Stimulated activated CD4-positive, alpha-beta T cell treated with anti-CD3 and anti-CD28 coated beads, TNF-alpha, amount 100 ng/mL, for 4 hours (primary cell): ENCODE data around the gene COX14.
A peak's percentile ranks its signal among the peaks of the same experiment; 100 is the strongest.
"Not testable (repeated sequence)": the region's sequence is repeated elsewhere in the genome, so short reads cannot be mapped to it uniquely, and the experiment has no call there.

Experiments used
- DNase-seq, 3 experiments: peaks; one replicate each; pipeline ENCODE4 v3.0.0-alpha.2; 2020; ENCODE audit warnings: low read depth in 3 of 3

COX14 gene

GRCh38 chr12:50111693-50112455 is at the start of gene COX14:
Gene COX14, plus strand, starts transcription at chr12:50112236. Its CDS starts 7,808 bp downstream, at chr12:50120044.
- peak; percentile 98 to 99 (median 99) for DNase-seq

GRCh38 chr12:50062728-50063460 is 49.1 kb upstream of the COX14 start:
- DNase-seq: no peak

GRCh38 chr12:50065726-50066310 is 46.2 kb upstream of the COX14 start:
- DNase-seq: no peak

GRCh38 chr12:50066402-50066801 is 45.6 kb upstream of the COX14 start:
- no peak for DNase-seq

GRCh38 chr12:50069069-50069468 is 43.0 kb upstream of the COX14 start:
- no peak for DNase-seq

- DNase-seq: no peak
Measured at GRCh38 chr12:50069539-50069938, 42.5 kb upstream of the COX14 start.

GRCh38 chr12:50070314-50071060 is 41.5 kb upstream of the COX14 start:
- peak; percentile 29 to 41 (median 40) for DNase-seq

GRCh38 chr12:50072198-50072907 is 39.7 kb upstream of the COX14 start:
- no peak for DNase-seq

- no peak for DNase-seq
Measured at GRCh38 chr12:50073206-50073605, 38.8 kb upstream of the COX14 start.

- DNase-seq: no peak
Measured at GRCh38 chr12:50073712-50074111, 38.3 kb upstream of the COX14 start.

GRCh38 chr12:50074936-50075807 is 36.9 kb upstream of the COX14 start:
- peak; percentile 67 to 72 (median 71) for DNase-seq

- no peak for DNase-seq
Measured at GRCh38 chr12:50075808-50076170, 36.2 kb upstream of the COX14 start.

GRCh38 chr12:50077099-50077498 is 34.9 kb upstream of the COX14 start:
- DNase-seq: no peak

- no peak for DNase-seq
Measured at GRCh38 chr12:50078281-50078680, 33.8 kb upstream of the COX14 start.

- no peak for DNase-seq
Measured at GRCh38 chr12:50079771-50080170, 32.3 kb upstream of the COX14 start.

- no peak for DNase-seq
Measured at GRCh38 chr12:50081096-50081808, 30.8 kb upstream of the COX14 start.

- no peak for DNase-seq
Measured at GRCh38 chr12:50082644-50083043, 29.4 kb upstream of the COX14 start.

GRCh38 chr12:50083301-50083700 is 28.7 kb upstream of the COX14 start:
- no peak for DNase-seq

- DNase-seq: not testable (repeated sequence)
Measured at GRCh38 chr12:50084409-50084774, 27.6 kb upstream of the COX14 start.
